Spleen (tissue), 7 donors: Measurements from ENCODE around the gene VSTM2L.
"Not testable (repeated sequence)": the region's sequence is repeated elsewhere in the genome, so short reads cannot be mapped to it uniquely, and the experiment has no call there.

Source experiments
- CTCF ChIP-seq, 11 experiments: fragments of 200-600 bp in 7 of 11; fragments of 450-650 bp in 4 of 11; sonication (generic) in 4 of 11; IDR thresholded peaks in 8 of 11; conservative IDR thresholded peaks in 3 of 11; 1 replicate in 7 of 11; 2 replicates in 4 of 11; pipeline versions ENCODE4 v1.4.0 to v1.8.0; 2016 to 2021; ENCODE audit warnings: antibody characterized with exemption in 11 of 11, inconsistent platforms in 4 of 11, mild to moderate bottlenecking in 1 of 11
- POLR2A ChIP-seq, 3 donors: fragments of 450-650 bp; IDR thresholded peaks; one replicate each; pipeline ENCODE4 v1.5.1; 2017; ENCODE audit warnings: antibody characterized with exemption in 3 of 3, mild to moderate bottlenecking in 1 of 3
- POLR2AphosphoS5 ChIP-seq, 3 donors: sonication (generic); formaldehyde crosslinking; IDR thresholded peaks; one replicate each; pipeline ENCODE4 v1.5.1; 2017; ENCODE audit warnings: antibody characterized with exemption in 3 of 3
- donor health status: DM: no; HTN: no; CAD: no; lungs with moderate emphysema.
- donor health status: DM: no; HTN: no; CAD: no.
- donor health status: DM: no; HTN: no; CAD: no.

DNA sequence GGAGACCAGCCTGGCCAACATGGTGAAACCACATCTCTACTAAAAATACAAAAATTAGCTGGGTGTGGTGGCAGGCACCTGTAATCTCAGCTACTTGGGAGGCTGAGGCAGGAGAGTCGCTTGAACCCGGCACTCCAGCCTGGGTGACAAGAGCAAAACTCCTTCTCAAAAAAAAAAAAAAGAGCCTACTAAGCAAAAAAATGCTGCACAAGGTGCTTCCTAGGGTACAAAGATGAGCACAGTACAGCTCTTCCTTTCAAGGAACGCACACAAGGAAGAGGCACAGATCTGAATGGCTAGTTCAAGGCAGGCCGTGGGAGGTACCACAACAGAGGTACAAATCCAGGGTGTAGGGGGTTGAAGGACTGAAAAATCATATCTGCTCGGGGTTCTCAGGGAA lies 46.9 kb upstream of the VSTM2L start:
- TF ChIP-seq CTCF (IDR thresholded peaks at IDR 0.05 in 8 of 11, conservative IDR thresholded peaks at IDR 0.05 in 3 of 11); POLR2AphosphoS5 (IDR thresholded peaks at IDR 0.05); POLR2A (IDR thresholded peaks at IDR 0.05): not testable (repeated sequence)
